Activated naive CD4-positive, alpha-beta T cell treated with anti-CD3 and anti-CD28 coated beads for 36 hours (primary cell): ENCODE results near the gene SLC46A2. TPM values are rescaled to one million over a fixed set of nuclear protein-coding genes. Genes with fewer than 3 reads are reported as not detected.

Source experiments
- CTCF ChIA-PET: fragments of 350-600 bp; sonication (Branson Sonifier 250); formaldehyde crosslinking; loops from one replicate; lab custom pipeline; 2021; ENCODE audit warnings: antibody characterized with exemption; lab: Charles Lee
- DNase-seq: peaks from one replicate; pipeline ENCODE4 v3.0.0-alpha.2; 2020
- H3K27ac Mint-ChIP-seq: one replicate; pipeline ENCODE4 v1.8.0; 2021; ENCODE audit warnings: mild to moderate bottlenecking, mixed read lengths
- H3K27me3 Mint-ChIP-seq: one replicate; pipeline ENCODE4 v1.8.0; 2021; ENCODE audit warnings: low read depth, mixed read lengths
- H3K36me3 Mint-ChIP-seq: one replicate; pipeline ENCODE4 v1.8.0; 2021; ENCODE audit warnings: low read depth, mixed read lengths
- H3K4me1 Mint-ChIP-seq: one replicate; pipeline ENCODE4 v1.8.0; 2021; ENCODE audit warnings: low read depth, mixed read lengths
- H3K4me3 Mint-ChIP-seq: one replicate; pipeline ENCODE4 v1.8.0; 2021; ENCODE audit warnings: mild to moderate bottlenecking, moderate library complexity, mixed read lengths
- H3K9me3 Mint-ChIP-seq: one replicate; pipeline ENCODE4 v1.8.0; 2021; ENCODE audit warnings: mixed read lengths
- intact Hi-C: fragments of 100-400 bp; cut with micrococcal nuclease; formaldehyde crosslinking; loops from one replicate; pipeline ENCODE4 v1.15.1; 2023
- total RNA-seq, 2 experiments: library from RNA; stranded (reverse); gene quantifications; one replicate each; pipeline ENCODE4 v1.2.3, GENCODE V29; 2021

Gene SLC46A2
- total RNA-seq, 2 experiments from 2014 or later = not detected

- CTCF ChIA-PET = no interaction called here
- H3K4me3 Mint-ChIP-seq = no peak overlapping the region
- no peaks in the 10 kb centered on the region for H3K36me3 Mint-ChIP-seq
- H3K27me3 Mint-ChIP-seq = no peaks in the 10 kb centered on the region
- H3K4me1 Mint-ChIP-seq = no peaks in the 10 kb centered on the region
- no peak overlapping the region for H3K27ac Mint-ChIP-seq
- no peak for DNase-seq
- H3K9me3 Mint-ChIP-seq = no peaks in the 10 kb centered on the region
- intact Hi-C loops = no loop called here
Observed at GRCh38 chr9:112884101-112884500, 6.6 kb downstream of the SLC46A2 start.

- intact Hi-C loops = no loop called here
- CTCF ChIA-PET = interaction anchor here (0.8 to 0.9 kb wide), 2 partner anchors 16 to 17 kb away, joined by 3 read pairs; no protein-coding TSS in a partner anchor
- Mint-ChIP-seq H3K27me3 (no peaks in the 10 kb centered on the region), H3K4me3 (no peak overlapping the region), H3K9me3 (no peaks in the 10 kb centered on the region), H3K36me3 (peaks cover 3% of the 10 kb centered on the region), H3K27ac (no peak overlapping the region), H3K4me1 (no peaks in the 10 kb centered on the region)
- DNase-seq = no peak
Observed at GRCh38 chr9:112881331-112881730, 9.3 kb downstream of the SLC46A2 start.

GRCh38 chr9:112880650-112881049 lies 10.0 kb downstream of the SLC46A2 start:
- intact Hi-C loops = no loop called here
- H3K4me1 Mint-ChIP-seq = no peaks in the 10 kb centered on the region
- H3K9me3 Mint-ChIP-seq = no peaks in the 10 kb centered on the region
- DNase-seq = no peak
- CTCF ChIA-PET = no interaction called here
- no peak overlapping the region for H3K27ac Mint-ChIP-seq
- H3K4me3 Mint-ChIP-seq = no peak overlapping the region
- H3K27me3 Mint-ChIP-seq = no peaks in the 10 kb centered on the region
- H3K36me3 Mint-ChIP-seq = peaks cover 7% of the 10 kb centered on the region

- no peak overlapping the region for H3K4me3 Mint-ChIP-seq
- no peak for DNase-seq
- no peaks in the 10 kb centered on the region for H3K27me3 Mint-ChIP-seq
- intact Hi-C loops = no loop called here
- no peaks in the 10 kb centered on the region for H3K4me1 Mint-ChIP-seq
- CTCF ChIA-PET = no interaction called here
- H3K36me3 Mint-ChIP-seq = peaks cover 7% of the 10 kb centered on the region
- no peak overlapping the region for H3K27ac Mint-ChIP-seq
- H3K9me3 Mint-ChIP-seq = no peaks in the 10 kb centered on the region
Observed at GRCh38 chr9:112878752-112879151, 11.9 kb downstream of the SLC46A2 start.

GRCh38 chr9:112873773-112874405 lies 16.8 kb downstream of the SLC46A2 start:
- no peak for DNase-seq
- Mint-ChIP-seq H3K9me3 (no peaks in the 10 kb centered on the region), H3K27me3 (no peaks in the 10 kb centered on the region), H3K27ac (no peak overlapping the region), H3K36me3 (peaks cover 10% of the 10 kb centered on the region), H3K4me1 (no peaks in the 10 kb centered on the region), H3K4me3 (no peak overlapping the region)
- intact Hi-C loops = no loop called here
- CTCF ChIA-PET = no interaction called here

- no peak for DNase-seq
- peaks cover 10% of the 10 kb centered on the region for H3K4me1 Mint-ChIP-seq
- peaks cover 20% of the 10 kb centered on the region for H3K36me3 Mint-ChIP-seq
- CTCF ChIA-PET = no interaction called here
- no peak overlapping the region for H3K4me3 Mint-ChIP-seq
- intact Hi-C loops = no loop called here
- no peak overlapping the region for H3K27ac Mint-ChIP-seq
- no peaks in the 10 kb centered on the region for H3K9me3 Mint-ChIP-seq
- no peaks in the 10 kb centered on the region for H3K27me3 Mint-ChIP-seq
Observed at GRCh38 chr9:112872019-112872418, 18.7 kb downstream of the SLC46A2 start.

GRCh38 chr9:112870556-112870955 lies 20.1 kb downstream of the SLC46A2 start:
- intact Hi-C loops = no loop called here
- CTCF ChIA-PET = no interaction called here
- no peak overlapping the region for H3K4me3 Mint-ChIP-seq
- no peaks in the 10 kb centered on the region for H3K27me3 Mint-ChIP-seq
- DNase-seq = no peak
- H3K27ac Mint-ChIP-seq = no peak overlapping the region
- H3K4me1 Mint-ChIP-seq = peaks cover 13% of the 10 kb centered on the region
- H3K36me3 Mint-ChIP-seq = peaks cover 12% of the 10 kb centered on the region
- H3K9me3 Mint-ChIP-seq = no peaks in the 10 kb centered on the region

- no peak for DNase-seq
- Mint-ChIP-seq H3K9me3 (no peaks in the 10 kb centered on the region), H3K27ac (no peak overlapping the region), H3K4me3 (no peak overlapping the region), H3K36me3 (peaks cover 12% of the 10 kb centered on the region), H3K4me1 (peaks cover 13% of the 10 kb centered on the region), H3K27me3 (no peaks in the 10 kb centered on the region)
- CTCF ChIA-PET = interaction anchor here (0.5 kb wide), 2 partner anchors 122 to 225 kb away, joined by 3 read pairs; no protein-coding TSS in a partner anchor
- intact Hi-C loops = no loop called here
Observed at GRCh38 chr9:112869917-112870316, 20.8 kb downstream of the SLC46A2 start.

- H3K9me3 Mint-ChIP-seq = no peaks in the 10 kb centered on the region
- H3K27me3 Mint-ChIP-seq = no peaks in the 10 kb centered on the region
- CTCF ChIA-PET = interaction anchor here (0.5 to 1.3 kb wide), 3 partner anchors 34 to 225 kb away, joined by 3 to 4 read pairs (median 3); no protein-coding TSS in a partner anchor
- H3K4me1 Mint-ChIP-seq = peaks cover 14% of the 10 kb centered on the region
- no peak for DNase-seq
- H3K36me3 Mint-ChIP-seq = peaks cover 12% of the 10 kb centered on the region
- intact Hi-C loops = no loop called here
- no peak overlapping the region for H3K27ac Mint-ChIP-seq
- no peak overlapping the region for H3K4me3 Mint-ChIP-seq
Observed at GRCh38 chr9:112869041-112869529, 21.6 kb downstream of the SLC46A2 start.

GRCh38 chr9:112868461-112868860 lies 22.2 kb downstream of the SLC46A2 start:
- H3K4me3 Mint-ChIP-seq = no peak overlapping the region
- H3K9me3 Mint-ChIP-seq = no peaks in the 10 kb centered on the region
- intact Hi-C loops = no loop called here
- H3K27me3 Mint-ChIP-seq = no peaks in the 10 kb centered on the region
- H3K36me3 Mint-ChIP-seq = peaks cover 15% of the 10 kb centered on the region
- peaks cover 20% of the 10 kb centered on the region for H3K4me1 Mint-ChIP-seq
- no peak for DNase-seq
- CTCF ChIA-PET = interaction anchor here (1.3 kb wide), 1 partner anchor 35 kb away, joined by 3 read pairs; no protein-coding TSS in a partner anchor
- H3K27ac Mint-ChIP-seq = no peak overlapping the region

GRCh38 chr9:112867275-112867991 lies 23.2 kb downstream of the SLC46A2 start:
- peaks cover 12% of the 10 kb centered on the region for H3K36me3 Mint-ChIP-seq
- CTCF ChIA-PET = interaction anchor here (1.3 kb wide), 1 partner anchor 36 kb away, joined by 3 read pairs; no protein-coding TSS in a partner anchor
- peak; percentile 62 for DNase-seq
- H3K4me1 Mint-ChIP-seq = peaks cover 29% of the 10 kb centered on the region
- H3K27me3 Mint-ChIP-seq = no peaks in the 10 kb centered on the region
- intact Hi-C loops = no loop called here
- peak overlapping the region; percentile 65 for H3K27ac Mint-ChIP-seq
- H3K9me3 Mint-ChIP-seq = no peaks in the 10 kb centered on the region
- no peak overlapping the region for H3K4me3 Mint-ChIP-seq

- Mint-ChIP-seq H3K27me3 (no peaks in the 10 kb centered on the region), H3K9me3 (no peaks in the 10 kb centered on the region), H3K36me3 (peaks cover 12% of the 10 kb centered on the region), H3K27ac (no peak overlapping the region), H3K4me1 (peaks cover 29% of the 10 kb centered on the region), H3K4me3 (no peak overlapping the region)
- no peak for DNase-seq
- CTCF ChIA-PET = no interaction called here
- intact Hi-C loops = no loop called here
Observed at GRCh38 chr9:112866662-112867274, 23.9 kb downstream of the SLC46A2 start.
